Stimulated activated CD4-positive, alpha-beta T cell treated with anti-CD3 and anti-CD28 coated beads, Interleukin-1b, Interleukin-23, amount 100 ng/mL, for 48 hours (primary cell): Measurements from ENCODE around the gene DNAJC28.
"Not testable (repeated sequence)": the region's sequence is repeated elsewhere in the genome, so short reads cannot be mapped to it uniquely, and the experiment has no call there.

Experiments
- DNase-seq: peaks from one replicate; pipeline ENCODE4 v3.0.0-alpha.2; 2020

DNAJC28 gene, protein sequence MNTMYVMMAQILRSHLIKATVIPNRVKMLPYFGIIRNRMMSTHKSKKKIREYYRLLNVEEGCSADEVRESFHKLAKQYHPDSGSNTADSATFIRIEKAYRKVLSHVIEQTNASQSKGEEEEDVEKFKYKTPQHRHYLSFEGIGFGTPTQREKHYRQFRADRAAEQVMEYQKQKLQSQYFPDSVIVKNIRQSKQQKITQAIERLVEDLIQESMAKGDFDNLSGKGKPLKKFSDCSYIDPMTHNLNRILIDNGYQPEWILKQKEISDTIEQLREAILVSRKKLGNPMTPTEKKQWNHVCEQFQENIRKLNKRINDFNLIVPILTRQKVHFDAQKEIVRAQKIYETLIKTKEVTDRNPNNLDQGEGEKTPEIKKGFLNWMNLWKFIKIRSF

DNA sequence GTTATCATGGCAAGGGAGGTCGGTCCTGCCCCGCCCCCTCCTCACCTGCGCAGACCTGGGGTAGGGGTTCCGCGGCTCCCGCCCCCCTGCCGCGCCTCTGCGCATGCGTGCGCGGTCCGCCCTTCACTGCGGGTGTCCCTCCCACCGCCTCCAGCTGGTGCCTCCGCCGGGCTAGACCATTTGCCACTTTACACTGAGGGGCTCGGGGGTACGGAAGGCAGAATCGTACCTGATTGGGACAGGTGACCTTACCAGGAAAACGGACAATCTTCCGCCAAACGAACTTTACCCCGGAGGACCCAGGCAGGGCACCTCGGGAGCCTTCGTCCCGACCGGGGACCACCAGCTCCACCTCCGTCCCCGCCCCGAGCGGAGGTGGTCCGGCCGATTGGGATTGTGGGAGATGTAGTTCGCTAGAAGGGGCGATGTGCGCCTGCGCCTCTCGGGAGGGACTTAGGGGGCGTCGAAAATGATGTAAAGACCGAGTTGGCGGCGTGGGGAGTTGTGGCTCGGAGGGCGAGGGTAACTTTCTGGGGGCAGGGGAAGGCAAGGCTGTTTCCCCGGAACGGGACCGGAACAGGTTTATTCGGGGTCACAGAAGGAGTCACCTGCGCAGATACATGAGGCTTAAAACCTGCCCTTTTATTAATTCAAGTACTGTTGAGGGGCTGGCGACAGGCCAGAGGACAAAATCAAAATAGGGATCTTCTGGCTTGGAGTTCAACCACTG lies at the start of gene DNAJC28:
DNAJC28 (minus strand) TSS at position 344 of the 730 bp plus-strand sequence. CDS start 2,323 bp downstream, outside the sequence.
- peak; percentile 91 for DNase-seq

DNA sequence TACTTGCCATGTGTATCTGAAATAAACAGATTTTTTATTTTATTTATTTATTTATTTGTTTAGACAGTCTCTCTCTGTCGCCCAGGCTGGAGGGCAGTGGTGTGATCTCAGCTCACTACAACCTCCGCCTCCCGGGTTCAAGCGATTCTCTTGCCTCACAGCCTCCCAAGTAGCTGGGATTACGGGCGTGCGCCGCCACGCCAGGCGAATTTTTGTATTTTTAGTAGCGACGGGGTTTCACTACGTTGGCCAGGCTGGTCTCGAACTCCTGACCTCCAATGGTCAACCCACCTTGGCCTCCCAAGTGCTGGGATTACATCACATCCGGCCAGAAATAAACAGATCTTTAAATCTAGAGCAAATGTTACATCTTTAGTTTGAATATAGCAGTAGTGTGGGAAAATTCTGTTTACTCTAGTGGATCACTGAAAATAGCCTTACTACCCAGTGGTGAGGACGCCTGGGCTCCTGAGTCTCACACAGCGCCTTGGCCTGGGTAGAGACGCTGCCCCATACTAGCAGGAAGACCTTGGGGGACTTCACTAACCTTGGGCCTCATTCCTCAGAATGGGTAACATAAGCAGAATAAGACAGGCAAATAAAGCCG lies 49.7 kb upstream of the DNAJC28 start:
- no peak for DNase-seq

DNA sequence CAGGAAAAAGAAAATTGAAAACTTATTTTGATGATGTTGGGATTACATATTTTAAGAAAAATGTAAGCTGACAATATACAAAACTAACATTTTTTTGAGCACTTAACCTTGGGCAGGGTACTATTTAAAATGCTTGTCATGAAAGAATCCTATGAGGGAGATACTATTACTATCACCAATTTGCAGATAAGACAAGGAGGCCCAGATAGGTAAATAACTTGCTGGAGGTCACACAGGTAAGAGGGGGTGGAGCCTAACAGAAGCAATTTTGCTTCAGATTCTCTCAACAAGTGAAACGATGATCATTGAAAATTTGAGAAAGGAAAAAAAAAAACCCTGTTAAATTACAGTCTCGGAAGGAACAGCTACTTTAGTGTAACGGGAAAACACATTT lies 49.2 kb upstream of the DNAJC28 start:
- DNase-seq, result no peak

DNA sequence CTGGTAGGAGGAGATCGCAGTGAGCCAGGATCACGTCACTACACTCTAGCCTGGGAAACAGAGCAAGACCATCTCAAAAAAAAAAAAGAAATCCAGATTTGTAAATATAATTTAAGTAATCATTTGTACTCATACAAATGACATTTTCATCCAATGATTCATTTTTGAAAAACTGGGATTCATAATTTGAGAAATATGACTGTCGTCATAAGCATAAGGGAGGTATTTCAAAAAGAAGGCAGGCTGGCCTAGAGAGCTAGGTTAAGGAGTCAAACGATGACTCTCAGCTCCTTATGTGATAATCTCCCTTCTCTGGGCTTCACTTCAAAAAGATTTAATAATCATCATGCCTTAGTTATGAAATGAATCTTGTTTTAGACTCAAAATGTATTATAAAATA lies 48.1 kb upstream of the DNAJC28 start:
- DNase-seq, result no peak

DNA sequence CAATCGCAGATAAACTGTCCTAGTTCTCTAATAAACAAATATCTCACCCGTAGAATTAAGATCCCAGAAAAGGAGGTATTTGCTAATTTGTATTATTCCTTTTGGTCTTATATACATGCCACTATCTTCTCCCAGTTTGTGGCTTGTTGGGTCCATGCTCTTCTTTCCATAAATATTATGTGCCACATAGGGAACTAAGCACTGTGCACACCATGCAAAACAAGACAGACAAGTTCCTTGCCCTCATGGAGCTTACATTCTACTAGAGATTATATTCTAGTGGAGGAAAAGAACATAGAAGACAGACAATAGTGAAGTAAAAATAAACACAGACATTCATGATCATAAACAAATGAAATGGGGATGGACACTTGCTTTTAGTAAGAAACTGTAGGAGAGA lies 45.7 kb upstream of the DNAJC28 start:
- DNase-seq, result no peak

DNA sequence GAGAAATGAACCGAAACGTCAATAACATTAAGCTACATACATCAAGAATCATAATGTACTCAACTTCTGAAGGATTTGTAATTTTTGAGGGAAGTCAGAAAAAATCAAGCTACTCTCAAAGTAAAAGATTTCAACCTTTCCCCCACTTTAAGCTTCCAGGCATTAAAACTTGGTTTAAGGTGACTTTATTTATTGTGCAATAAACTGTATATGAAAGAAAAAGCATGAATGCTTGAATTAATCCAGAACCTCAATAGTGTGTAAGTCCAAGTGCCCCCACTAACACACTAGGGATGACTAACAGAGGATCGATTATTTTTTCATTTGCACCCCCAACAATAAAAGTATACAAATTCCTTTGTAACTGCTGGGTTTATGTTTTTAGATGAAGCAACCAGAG lies 39.5 kb upstream of the DNAJC28 start:
- DNase-seq, result no peak

DNA sequence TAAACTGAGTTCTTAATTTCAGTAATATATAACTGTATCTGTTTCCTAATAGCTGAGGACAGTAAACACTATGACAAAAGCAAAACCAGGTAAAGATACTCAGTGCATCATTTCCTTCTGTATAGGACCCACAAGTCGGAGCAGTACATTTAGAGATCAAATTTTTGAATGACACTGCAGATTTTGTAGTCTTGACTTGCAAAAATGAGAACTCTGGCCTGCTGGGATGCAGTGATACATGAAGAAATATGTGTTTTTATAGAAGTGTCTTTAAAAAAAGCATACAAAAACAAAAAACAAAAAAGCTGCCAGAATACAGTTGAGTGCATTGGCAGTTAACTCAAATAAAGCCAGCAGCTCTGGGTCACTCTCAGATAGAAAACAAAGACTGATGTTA lies 31.4 kb upstream of the DNAJC28 start:
- DNase-seq, result no peak

DNA sequence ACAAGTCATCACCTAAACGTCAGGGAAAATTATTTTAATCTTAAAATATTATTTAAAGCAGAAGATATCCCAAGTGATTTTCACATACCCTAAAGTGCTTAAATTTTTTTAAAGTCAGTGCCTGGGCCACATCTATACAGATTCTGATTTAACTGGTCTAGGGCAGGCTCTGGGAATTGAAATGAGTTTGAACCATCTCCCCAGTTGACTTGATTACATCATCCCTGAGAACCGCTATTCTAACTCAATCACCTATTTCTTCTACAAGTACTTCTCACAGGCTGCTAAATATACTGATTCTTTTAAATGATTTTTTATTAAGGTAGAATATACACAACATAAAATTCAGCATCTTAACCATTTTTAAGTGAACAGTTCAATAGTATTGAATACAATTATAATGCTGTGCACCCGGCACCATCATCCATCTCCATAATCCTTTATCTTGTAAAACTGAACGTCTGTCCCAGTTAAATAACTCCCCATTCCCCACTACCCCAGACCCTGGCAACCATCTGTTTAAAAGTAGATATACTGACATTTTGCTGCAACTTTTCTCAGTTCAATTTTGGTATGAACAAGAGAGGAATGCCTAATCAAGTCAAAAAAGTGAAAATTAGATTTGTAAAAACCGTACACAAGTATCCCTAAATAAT lies 30.9 kb upstream of the DNAJC28 start:
- no peak for DNase-seq

DNA sequence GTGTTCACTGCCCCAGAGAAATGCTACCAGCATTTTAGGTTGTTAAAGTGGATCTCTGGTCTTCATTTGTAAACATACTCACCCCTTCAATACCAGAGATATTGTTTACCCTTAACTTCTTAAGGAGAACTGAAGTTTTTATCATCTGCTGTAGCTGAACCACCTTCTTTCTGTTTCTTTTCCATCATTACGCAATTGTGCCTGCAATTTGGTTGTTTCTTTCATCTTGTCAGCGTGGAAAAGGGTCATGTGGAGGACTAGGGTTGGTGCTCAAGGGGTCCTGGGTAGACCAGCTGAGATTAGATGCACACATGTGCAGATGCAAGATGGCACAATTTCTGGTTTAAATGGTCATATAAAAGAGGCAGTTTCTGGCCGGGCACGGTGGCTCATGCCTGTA lies 27.4 kb upstream of the DNAJC28 start:
- no peak for DNase-seq

DNA sequence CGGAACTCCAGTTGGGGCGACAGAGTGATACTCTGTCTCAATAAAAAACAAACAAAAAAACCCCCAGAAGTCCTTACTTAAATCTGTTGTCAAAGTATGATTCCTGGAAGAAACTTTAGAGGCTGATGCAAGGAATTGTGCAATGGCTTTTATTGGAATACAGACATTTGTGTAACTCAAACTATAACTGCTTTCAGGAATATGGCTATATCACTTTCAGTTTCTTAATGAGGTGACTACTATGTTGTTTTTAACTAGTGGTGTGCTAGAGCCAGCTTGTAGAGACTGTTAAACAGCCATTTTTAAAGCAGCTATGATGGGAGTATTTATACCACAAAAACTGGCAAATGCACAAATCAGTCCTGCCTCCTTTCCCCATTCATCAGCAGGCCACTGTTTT lies 22.7 kb upstream of the DNAJC28 start:
- no peak for DNase-seq

DNA sequence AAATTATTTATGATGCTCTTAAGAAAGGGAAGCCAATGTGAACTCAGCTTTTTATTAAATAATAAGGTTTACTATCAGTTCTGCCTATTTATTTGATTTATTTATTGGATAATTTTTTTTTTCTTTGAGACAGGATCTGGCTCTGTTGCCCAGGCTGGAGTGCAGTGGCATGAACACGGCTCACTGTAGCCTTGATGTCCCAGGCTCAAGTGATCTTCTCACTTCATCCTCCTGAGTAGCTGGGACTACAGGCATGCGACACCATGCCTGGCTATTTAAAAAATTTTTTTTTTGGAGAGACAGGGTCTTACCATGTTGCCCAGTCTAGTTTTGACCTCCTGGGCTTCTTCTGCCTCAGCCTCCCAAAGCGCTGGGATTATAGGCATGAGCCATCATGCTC lies 21.0 kb upstream of the DNAJC28 start:
- DNase-seq, result no peak

DNA sequence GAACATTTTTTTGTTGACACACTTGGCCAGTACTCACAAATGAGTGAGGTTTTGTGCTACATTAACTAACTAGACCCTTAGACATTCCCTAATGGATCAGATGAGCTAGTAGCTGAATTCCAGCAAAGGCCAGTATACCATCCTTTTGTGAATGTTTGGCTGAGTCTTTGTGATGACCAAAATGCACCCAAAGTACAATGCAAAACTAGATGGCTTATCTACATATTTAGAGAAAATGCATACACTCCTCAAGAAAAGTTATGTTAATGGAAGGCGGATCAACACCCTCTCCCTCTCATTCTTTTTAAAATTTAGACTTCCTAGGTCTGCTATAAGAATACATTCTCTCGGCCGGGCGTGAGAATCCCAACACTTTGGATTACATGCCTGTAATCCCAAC lies 20.1 kb upstream of the DNAJC28 start:
- no peak for DNase-seq

DNA sequence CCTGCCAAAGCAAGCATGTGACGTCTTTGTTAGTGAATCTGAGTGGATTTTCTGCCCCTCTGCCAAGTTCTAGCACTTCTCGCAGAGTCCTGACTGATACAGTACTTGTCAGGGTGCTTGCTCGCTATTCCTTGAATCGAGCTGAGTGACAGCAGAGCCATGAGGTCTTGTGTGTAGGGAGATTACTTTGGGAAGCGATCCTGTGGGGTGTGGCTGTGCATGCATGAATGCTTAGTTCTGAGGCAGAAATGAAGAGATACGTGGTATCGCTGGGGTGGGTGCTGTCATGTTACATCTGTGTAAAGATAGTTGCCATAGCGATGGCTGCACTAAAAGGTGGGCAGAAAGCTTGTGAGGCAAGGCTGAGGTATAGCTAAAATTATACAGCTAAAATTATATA lies 19.3 kb upstream of the DNAJC28 start:
- no peak for DNase-seq

DNA sequence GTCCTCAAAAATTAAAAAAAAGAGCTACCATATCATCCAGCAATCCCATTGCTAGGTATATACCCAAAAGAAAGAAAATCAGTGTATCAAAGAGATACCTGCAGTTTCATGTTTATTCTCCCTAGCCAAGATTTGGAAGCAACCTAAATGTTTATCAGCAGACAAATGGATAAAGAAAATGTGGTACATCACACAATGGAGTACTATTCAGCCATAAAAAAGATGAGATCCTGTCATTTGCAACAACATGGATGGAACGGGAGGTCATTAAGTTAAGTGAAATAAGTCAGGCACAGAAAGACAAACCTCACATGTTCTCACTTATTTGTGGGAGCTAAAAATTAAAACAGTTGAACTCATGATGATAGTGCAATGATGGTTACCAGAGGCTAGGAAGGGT lies 15.5 kb upstream of the DNAJC28 start:
- not testable (repeated sequence) for DNase-seq

DNA sequence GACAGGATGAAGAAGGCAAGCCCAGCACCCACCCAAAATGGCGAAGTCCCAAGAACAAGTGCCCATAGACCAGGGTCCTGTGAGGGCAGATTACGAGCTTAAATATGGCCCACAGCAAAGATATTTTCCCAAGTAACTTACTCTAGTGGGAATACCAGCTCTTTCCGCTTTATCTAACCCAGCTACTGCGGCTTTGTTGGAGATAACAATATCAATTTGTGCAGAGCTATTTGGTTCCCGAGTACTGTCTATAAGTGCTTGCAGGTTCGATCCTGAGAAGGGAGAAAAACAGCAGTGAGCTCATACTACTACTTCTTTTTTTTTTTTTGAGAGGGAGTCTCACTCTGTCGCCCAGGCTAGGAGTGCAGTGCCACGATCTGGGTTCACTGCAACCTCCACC lies 14.3 kb upstream of the DNAJC28 start:
- no peak for DNase-seq

DNA sequence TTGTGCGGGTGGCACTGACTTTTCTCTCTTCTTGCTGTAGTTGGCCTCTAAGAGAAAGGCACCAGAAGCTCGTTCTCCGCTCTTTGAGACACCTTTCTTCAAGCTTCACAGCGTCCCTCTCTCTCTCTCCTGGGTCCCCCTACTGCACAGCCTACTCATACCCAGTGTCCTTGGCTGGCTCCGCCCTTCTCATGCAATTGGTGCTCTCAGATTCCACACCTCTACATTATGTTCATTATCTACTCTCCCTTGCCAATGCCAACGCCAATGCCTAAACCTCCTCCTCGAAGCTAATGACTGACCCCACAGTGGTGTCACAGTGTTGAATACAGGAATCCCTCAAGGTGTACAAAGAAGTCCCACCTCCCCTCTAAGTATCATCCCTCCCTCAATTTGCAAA lies 4.8 kb upstream of the DNAJC28 start:
- no peak for DNase-seq

DNA sequence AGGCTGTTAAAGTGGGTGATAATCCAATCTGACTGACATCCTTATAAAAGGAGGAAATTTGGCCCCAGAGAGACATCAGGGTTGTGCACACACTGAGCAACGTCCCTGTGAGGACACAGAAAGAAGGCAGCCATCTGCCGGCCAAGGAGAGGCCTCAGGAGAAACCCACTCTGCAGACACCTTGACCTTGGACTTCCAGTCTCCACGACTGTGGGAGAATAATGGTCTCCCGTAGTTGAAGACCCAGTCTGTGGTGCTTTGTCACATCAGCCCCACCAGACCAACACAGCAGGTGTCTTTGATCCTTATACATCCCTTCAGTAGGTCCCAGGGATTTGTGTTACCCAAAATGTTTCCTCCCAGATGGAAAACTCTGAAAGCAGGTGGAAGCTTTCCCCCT lies 4.2 kb upstream of the DNAJC28 start:
- DNase-seq, result no peak

DNA sequence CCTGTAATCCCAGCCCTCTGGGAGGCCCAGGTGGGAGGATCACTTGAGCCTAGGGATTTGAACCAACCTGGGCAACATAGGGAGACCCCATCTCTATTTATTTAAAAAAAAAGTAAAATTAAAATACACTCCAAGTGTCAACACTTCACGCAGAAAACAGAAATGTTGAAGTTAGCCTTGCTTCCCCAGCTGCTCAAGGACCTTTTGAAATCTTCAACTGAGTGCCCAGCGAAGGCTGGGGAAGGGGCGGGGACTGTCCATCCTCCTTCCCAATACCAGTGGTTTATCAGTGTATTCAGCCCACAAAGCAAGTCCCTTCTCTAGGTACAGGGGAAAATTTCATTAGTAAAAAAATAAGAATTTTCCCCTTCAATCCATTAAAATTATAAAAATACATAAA lies 2.2 kb upstream of the DNAJC28 start:
- no peak for DNase-seq

DNA sequence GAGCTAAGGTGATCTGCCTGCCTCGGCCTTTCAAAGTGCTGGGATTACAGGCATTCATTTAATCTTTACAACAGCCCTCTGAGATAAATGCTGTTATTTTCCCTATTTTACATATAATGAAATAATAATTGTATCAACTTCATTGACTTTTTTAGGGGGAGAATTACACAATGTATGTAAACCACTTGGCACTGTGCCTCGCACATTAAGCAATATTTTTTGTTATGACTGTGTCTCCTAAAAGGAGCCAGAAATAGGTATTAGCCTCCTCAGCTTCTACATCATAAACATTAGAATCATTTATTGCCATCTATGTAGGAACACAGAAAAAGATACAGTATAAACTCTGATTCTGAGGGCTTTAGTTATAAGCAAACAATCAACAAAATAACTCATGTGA lies 1.1 kb upstream of the DNAJC28 start:
- no peak for DNase-seq

DNA sequence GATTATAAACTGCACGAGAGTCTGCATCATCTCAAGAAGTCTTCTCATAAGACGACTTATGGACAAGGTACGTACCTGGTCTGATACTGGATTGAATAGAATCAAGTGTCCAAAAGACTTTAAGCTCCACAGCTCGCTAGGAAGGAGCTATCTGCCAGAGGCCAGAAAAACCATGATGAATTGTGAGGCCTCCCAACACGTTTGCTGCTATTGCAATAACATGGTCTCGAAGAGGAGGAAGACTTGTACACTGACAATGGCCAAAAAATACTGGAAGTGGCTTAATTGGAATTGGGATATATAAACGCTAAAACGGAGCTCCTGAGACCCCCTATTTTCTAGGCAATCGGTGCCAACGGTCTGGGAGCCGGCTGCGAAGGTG lies 534 bp downstream of the DNAJC28 start:
- DNase-seq, result no peak

DNA sequence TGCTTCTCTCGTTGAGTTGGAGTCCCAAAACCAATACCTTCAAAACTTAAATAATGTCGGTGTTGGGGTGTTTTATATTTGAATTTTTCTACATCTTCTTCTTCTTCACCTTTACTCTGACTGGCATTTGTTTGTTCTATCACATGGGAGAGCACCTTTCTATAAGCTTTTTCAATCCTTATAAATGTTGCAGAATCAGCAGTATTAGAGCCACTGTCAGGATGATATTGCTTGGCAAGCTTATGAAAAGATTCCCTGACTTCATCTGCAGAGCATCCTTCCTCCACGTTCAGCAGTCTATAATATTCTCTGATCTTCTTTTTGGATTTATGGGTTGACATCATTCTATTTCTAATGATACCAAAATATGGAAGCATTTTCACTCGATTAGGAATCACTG lies 2.6 kb downstream of the DNAJC28 start:
- DNase-seq, result no peak

DNA sequence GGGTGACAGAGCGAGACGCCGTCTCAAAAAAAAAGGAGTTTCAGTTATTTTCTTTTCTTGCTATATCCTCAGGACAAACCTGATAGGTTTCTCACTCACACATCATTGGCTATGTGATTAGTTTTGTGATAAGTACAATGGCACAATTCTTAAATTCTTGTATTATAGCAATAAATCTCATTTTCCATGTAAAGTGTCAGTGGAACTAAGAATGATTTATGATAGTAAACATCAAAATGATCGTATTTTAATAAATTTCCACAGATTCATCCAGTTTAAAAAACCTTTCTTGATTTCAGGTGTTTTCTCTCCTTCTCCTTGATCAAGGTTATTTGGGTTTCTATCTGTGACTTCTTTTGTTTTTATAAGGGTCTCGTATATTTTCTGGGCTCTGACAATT lies 3.5 kb downstream of the DNAJC28 start:
- no peak for DNase-seq

DNA sequence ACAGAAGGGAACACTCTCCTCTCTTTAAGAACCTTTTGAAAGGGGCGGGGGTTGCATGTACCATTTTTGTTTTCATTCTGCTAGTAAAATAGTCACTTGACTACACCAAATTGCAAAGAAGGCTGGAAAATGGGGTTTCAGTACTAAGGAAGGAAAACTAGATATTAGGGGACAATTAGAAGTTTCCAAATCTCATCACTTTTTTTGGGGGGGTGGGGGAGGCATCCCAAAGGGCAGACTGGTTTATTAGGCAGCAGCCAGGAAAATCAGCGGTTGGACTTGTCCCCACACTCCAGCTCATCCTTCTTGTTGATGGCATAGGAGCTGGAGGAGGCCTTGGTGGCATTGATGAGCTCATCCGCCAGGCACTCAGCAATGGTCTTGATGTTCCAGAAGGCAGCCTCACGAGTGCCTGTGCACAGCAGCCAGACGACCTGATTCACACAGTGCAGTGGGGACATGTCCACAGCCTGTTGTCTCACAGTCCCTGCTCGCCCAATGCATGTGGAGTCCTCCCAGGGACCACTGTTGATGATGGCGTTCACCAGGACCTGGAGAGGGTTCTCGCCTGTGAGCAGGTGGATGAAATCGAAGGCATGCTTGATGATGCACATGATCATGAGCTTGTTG lies 10.1 kb downstream of the DNAJC28 start:
- no peak for DNase-seq
